K562 (cell line): ENCODE data around the gene GNAL. TPM values are rescaled to one million over a fixed set of nuclear protein-coding genes. Genes with fewer than 3 reads are reported as not detected.

Experiments
- HDAC3 ChIP-seq: fragments of 450-650 bp; IDR thresholded peaks from 2 replicates; pipeline ENCODE4 v1.6.1; 2018; ENCODE audit warnings: borderline replicate concordance, mild to moderate bottlenecking, moderate library complexity; ENCODE audit not compliant: partially characterized antibody
- HMGN3 ChIP-seq: IDR thresholded peaks from 2 replicates; pipeline ENCODE4 v1.6.1; 2011; ENCODE audit warnings: borderline replicate concordance, low read depth, mild to moderate bottlenecking, mixed read lengths, low read length; ENCODE audit not compliant: insufficient read length; ENCODE audit errors: extremely low read depth
- KLF16 ChIP-seq: IDR thresholded peaks from 2 replicates; pipeline ENCODE4 v1.6.1; 2016; ENCODE audit warnings: antibody characterized with exemption
- LEF1 ChIP-seq: fragments of 450-650 bp; IDR thresholded peaks from 2 replicates; pipeline ENCODE4 v1.6.1; 2016; ENCODE audit warnings: mild to moderate bottlenecking
- MGA ChIP-seq: fragments of 450-650 bp; IDR thresholded peaks from 2 replicates; pipeline ENCODE4 v1.6.1; 2016; ENCODE audit warnings: mild to moderate bottlenecking, moderate library complexity
- NKRF ChIP-seq: fragments of 450-650 bp; IDR thresholded peaks from 2 replicates; pipeline ENCODE4 v1.6.1; 2016; ENCODE audit warnings: borderline replicate concordance
- PYGO2 ChIP-seq: fragments of 450-650 bp; IDR thresholded peaks from 2 replicates; pipeline ENCODE4 v1.6.1; 2016; ENCODE audit warnings: mild to moderate bottlenecking, missing genetic modification characterization, moderate library complexity, missing compliant biosample characterization
- RUNX1 ChIP-seq: sonication (generic); IDR thresholded peaks from 2 replicates; pipeline ENCODE4 v1.6.1; 2016; ENCODE audit warnings: antibody characterized with exemption, low read depth
- TCF3 ChIP-seq: sonication (generic); formaldehyde crosslinking; IDR thresholded peaks from 2 replicates; pipeline ENCODE4 v1.4.0; 2020; ENCODE audit warnings: mild to moderate bottlenecking, missing genetic modification reagents
- TCF7 ChIP-seq: sonication (generic); IDR thresholded peaks from 2 replicates; pipeline ENCODE4 v1.6.1; 2016; ENCODE audit warnings: antibody characterized with exemption, borderline replicate concordance
- polyA plus RNA-seq, 8 experiments: library from polyadenylated mRNA; depleted of rRNA in 4 of 8; stranded (reverse) in 5 of 8; unstranded in 3 of 8; fragments of >200 nt; fragmentation: Nextera tagmentation in 2 of 8; fragmentation: Illumina TruSeq in 1 of 8; extraction: Ambion mirVana in 2 of 8; extraction: Trizol in 1 of 8; gene quantifications; 2 replicates each; pipeline versions ENCODE4 v1.2.1 to v1.2.3, GENCODE V29; 2011 to 2014; ENCODE audit warnings: inconsistent platforms in 1 of 8, missing spikeins in 1 of 8
- total RNA-seq, 7 experiments: library from RNA; depleted of rRNA in 6 of 7; stranded (reverse); fragments of >200 nt in 6 of 7; fragmentation: Illumina TruSeq in 2 of 7; extraction: Trizol in 2 of 7; gene quantifications; 2 replicates each; pipeline versions ENCODE4 v1.2.1 to v1.2.3, GENCODE V29; 2011 to 2021; ENCODE audit warnings: low replicate concordance in 1 of 7
- TF ChIP-seq, protein P1 (sequence below): sonication (generic); formaldehyde crosslinking; IDR thresholded peaks from 2 replicates; pipeline ENCODE4 v1.8.0; 2022; ENCODE audit warnings: mild to moderate bottlenecking, missing genetic modification reagents
- TF ChIP-seq, protein P2 (sequence below): fragments of 250-450 bp; sonication (Bioruptor Pico); IDR thresholded peaks from 2 replicates; pipeline ENCODE4 v1.5.0; 2021

The GNAL gene
- total and polyA plus RNA-seq, 9 of the 15 experiments (the other 6 are each of a cell fraction or from before 2014, with no cell fraction given): under 0.01 to 0.10 (median 0.01) TPM; not detected in 5

DNA sequence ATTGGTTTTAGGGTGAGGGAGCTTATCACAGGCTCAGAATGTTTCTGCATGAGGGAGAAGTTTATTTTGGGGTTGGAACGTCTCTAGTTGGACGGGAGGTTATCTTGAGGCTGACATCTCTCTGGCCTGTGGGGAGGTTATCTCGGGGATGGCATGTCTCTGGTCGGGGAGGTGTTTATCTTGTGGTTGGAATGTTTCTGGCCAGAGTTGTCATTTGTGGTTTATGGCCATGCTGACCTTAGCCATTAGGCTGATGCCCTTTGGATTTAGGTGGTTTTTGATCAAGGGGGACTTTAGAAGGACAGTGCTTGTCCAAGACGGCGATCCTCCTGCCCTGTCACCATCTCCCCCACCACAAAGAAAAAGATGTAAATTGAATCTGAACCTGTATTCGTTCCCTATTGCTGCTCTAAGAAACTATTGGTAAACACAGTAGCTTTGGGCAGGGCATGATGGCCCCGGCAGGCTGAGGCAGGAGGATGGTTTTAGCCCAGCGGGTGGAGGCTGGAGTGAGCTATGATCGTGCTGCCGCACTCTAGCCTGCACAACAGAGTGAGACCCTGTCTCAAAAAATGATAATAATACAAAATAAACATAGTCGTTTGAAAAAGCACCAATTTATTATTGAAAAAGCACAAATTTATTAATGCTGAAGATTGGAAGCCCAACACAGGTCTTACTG is 236.9 kb downstream of the GNAL start (continued):
- TF ChIP-seq MGA (no peak), RUNX1 (peak; percentile 98), KLF16 (peak; percentile 94), LEF1 (peak; percentile 81), NKRF (no peak), TCF7 (peak; percentile 45; the same call in 1 of the 2 replicates), HMGN3 (peak; percentile 28), PYGO2 (tag) (peak; percentile 89), HDAC3 (peak; percentile 94), TCF3 (CRISPR knock-in tag) (peak; percentile 91)
- TF ChIP-seq, protein P1, sequence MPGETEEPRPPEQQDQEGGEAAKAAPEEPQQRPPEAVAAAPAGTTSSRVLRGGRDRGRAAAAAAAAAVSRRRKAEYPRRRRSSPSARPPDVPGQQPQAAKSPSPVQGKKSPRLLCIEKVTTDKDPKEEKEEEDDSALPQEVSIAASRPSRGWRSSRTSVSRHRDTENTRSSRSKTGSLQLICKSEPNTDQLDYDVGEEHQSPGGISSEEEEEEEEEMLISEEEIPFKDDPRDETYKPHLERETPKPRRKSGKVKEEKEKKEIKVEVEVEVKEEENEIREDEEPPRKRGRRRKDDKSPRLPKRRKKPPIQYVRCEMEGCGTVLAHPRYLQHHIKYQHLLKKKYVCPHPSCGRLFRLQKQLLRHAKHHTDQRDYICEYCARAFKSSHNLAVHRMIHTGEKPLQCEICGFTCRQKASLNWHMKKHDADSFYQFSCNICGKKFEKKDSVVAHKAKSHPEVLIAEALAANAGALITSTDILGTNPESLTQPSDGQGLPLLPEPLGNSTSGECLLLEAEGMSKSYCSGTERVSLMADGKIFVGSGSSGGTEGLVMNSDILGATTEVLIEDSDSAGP (CRISPR knock-in tag): no peak
- TF ChIP-seq, protein P2, sequence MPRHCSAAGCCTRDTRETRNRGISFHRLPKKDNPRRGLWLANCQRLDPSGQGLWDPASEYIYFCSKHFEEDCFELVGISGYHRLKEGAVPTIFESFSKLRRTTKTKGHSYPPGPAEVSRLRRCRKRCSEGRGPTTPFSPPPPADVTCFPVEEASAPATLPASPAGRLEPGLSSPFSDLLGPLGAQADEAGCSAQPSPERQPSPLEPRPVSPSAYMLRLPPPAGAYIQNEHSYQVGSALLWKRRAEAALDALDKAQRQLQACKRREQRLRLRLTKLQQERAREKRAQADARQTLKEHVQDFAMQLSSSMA (CRISPR knock-in tag): no peak
